ENCODE results near the gene SLC19A1. TPM values are rescaled to one million over a fixed set of nuclear protein-coding genes. Genes with fewer than 3 reads are reported as not detected.

SLC19A1 gene
- total RNA-seq, 1 experiment from 2014 or later, result 21.4 TPM

GRCh38 chr21:45481977-45482898 lies 60.0 kb downstream of the SLC19A1 start:
- intact Hi-C loops (cut with micrococcal nuclease; ENCODE audit: unreplicated experiment), result no loop called here
- H3K36me3 Mint-ChIP-seq (ENCODE audit: insufficient read depth, unreplicated experiment), result peaks cover 8% of the 10 kb centered on the region
- no peaks in the 10 kb centered on the region for H3K27me3 Mint-ChIP-seq (ENCODE audit: unreplicated experiment)

GRCh38 chr21:45481566-45481965 lies 60.7 kb downstream of the SLC19A1 start:
- Mint-ChIP-seq H3K9me3 (ENCODE audit: low read depth, unreplicated experiment) (no peaks in the 10 kb centered on the region), H3K27me3 (ENCODE audit: unreplicated experiment) (no peaks in the 10 kb centered on the region), H3K36me3 (ENCODE audit: insufficient read depth, unreplicated experiment) (peaks cover 14% of the 10 kb centered on the region), H3K27ac (ENCODE audit: unreplicated experiment) (no peak overlapping the region), H3K4me3 (ENCODE audit: low read depth, unreplicated experiment) (no peak overlapping the region), H3K4me1 (ENCODE audit: low read depth, unreplicated experiment) (no peaks in the 10 kb centered on the region)
- intact Hi-C loops (cut with micrococcal nuclease; ENCODE audit: unreplicated experiment), result no loop called here
- no TSS peak for BruUV-seq (replicated peaks)
- DNase-seq, result no peak
- CTCF ChIA-PET, result no interaction called here
- no peak for TF ChIP-seq CTCF (IDR thresholded peaks at IDR 0.05; ENCODE audit: unreplicated experiment)

More at GRCh38 chr21:45481977-45482898, 60.0 kb downstream of the SLC19A1 start:
- H3K4me3 Mint-ChIP-seq (ENCODE audit: low read depth, unreplicated experiment), result no peak overlapping the region
- no peaks in the 10 kb centered on the region for H3K4me1 Mint-ChIP-seq (ENCODE audit: low read depth, unreplicated experiment)
- H3K9me3 Mint-ChIP-seq (ENCODE audit: low read depth, unreplicated experiment), result no peaks in the 10 kb centered on the region
- H3K27ac Mint-ChIP-seq (ENCODE audit: unreplicated experiment), result no peak overlapping the region
- no peak for TF ChIP-seq CTCF (IDR thresholded peaks at IDR 0.05; ENCODE audit: unreplicated experiment)
- no peak for DNase-seq
- BruUV-seq (replicated peaks), result no TSS peak
- CTCF ChIA-PET, result interaction anchor here (1.4 kb wide), 1 partner anchor 11 kb away, joined by 7 read pairs; no protein-coding TSS in a partner anchor

- Mint-ChIP-seq H3K27me3 (ENCODE audit: unreplicated experiment) (no peaks in the 10 kb centered on the region), H3K4me1 (ENCODE audit: low read depth, unreplicated experiment) (no peaks in the 10 kb centered on the region), H3K9me3 (ENCODE audit: low read depth, unreplicated experiment) (no peaks in the 10 kb centered on the region), H3K27ac (ENCODE audit: unreplicated experiment) (no peak overlapping the region), H3K4me3 (ENCODE audit: low read depth, unreplicated experiment) (no peak overlapping the region), H3K36me3 (ENCODE audit: insufficient read depth, unreplicated experiment) (peaks cover 19% of the 10 kb centered on the region)
- no TSS peak for BruUV-seq (replicated peaks)
- intact Hi-C loops (cut with micrococcal nuclease; ENCODE audit: unreplicated experiment), result no loop called here
- no peak for TF ChIP-seq CTCF (IDR thresholded peaks at IDR 0.05; ENCODE audit: unreplicated experiment)
- CTCF ChIA-PET, result no interaction called here
- no peak for DNase-seq
Observed at GRCh38 chr21:45480701-45481500, 61.3 kb downstream of the SLC19A1 start.

- intact Hi-C loops (cut with micrococcal nuclease; ENCODE audit: unreplicated experiment), result no loop called here
- Mint-ChIP-seq H3K27me3 (ENCODE audit: unreplicated experiment) (no peaks in the 10 kb centered on the region), H3K9me3 (ENCODE audit: low read depth, unreplicated experiment) (no peaks in the 10 kb centered on the region), H3K27ac (ENCODE audit: unreplicated experiment) (no peak overlapping the region), H3K4me3 (ENCODE audit: low read depth, unreplicated experiment) (no peak overlapping the region), H3K4me1 (ENCODE audit: low read depth, unreplicated experiment) (no peaks in the 10 kb centered on the region), H3K36me3 (ENCODE audit: insufficient read depth, unreplicated experiment) (peaks cover 19% of the 10 kb centered on the region)
- no peak for TF ChIP-seq CTCF (IDR thresholded peaks at IDR 0.05; ENCODE audit: unreplicated experiment)
- CTCF ChIA-PET, result no interaction called here
- DNase-seq, result no peak
- no TSS peak for BruUV-seq (replicated peaks)
Observed at GRCh38 chr21:45479691-45480675, 62.3 kb downstream of the SLC19A1 start.

Measured in Calu3 (cell line).